ENCODE results near the gene DPP4.
"Not testable (repeated sequence)": the region's sequence is repeated elsewhere in the genome, so short reads cannot be mapped to it uniquely, and the experiment has no call there.

Gene DPP4

GRCh38 chr2:162053066-162053807 lies 20.8 kb downstream of the DPP4 start (continued):
- TF ChIP-seq ISL1 (CRISPR knock-in tag; IDR thresholded peaks at IDR 0.05) = no peak

- no peak for ATAC-seq
- no peak for TF ChIP-seq TSHZ2 (CRISPR knock-in tag; IDR thresholded peaks at IDR 0.05)
- no peak for TF ChIP-seq CSRNP3 (CRISPR knock-in tag; IDR thresholded peaks at IDR 0.05)
- no peak for TF ChIP-seq TOX (CRISPR knock-in tag; IDR thresholded peaks at IDR 0.05; ENCODE audit: borderline replicate concordance)
- no peak for TF ChIP-seq PPARA (CRISPR knock-in tag; IDR thresholded peaks at IDR 0.05; ENCODE audit: borderline replicate concordance)
- TF ChIP-seq CSDC2 (CRISPR knock-in tag; IDR thresholded peaks at IDR 0.05) = no peak
- TF ChIP-seq ISL1 (CRISPR knock-in tag; IDR thresholded peaks at IDR 0.05) = no peak
These were observed 23.5 kb downstream of the DPP4 start for GRCh38 chr2:162050513-162050961.

- not testable (repeated sequence) for ATAC-seq
These were observed 24.9 kb downstream of the DPP4 start for GRCh38 chr2:162049089-162049488.

- no peak for ATAC-seq
- TF ChIP-seq BACH2 (CRISPR knock-in tag; IDR thresholded peaks at IDR 0.05; ENCODE audit: borderline replicate concordance) (no peak), TCF4 (CRISPR knock-in tag; IDR thresholded peaks at IDR 0.05; ENCODE audit: borderline replicate concordance) (no peak), CREB5 (CRISPR knock-in tag; IDR thresholded peaks at IDR 0.05; ENCODE audit: low read depth) (no peak), ESRRG (CRISPR knock-in tag; IDR thresholded peaks at IDR 0.05) (no peak), TSHZ2 (CRISPR knock-in tag; IDR thresholded peaks at IDR 0.05) (no peak), PATZ1 (CRISPR knock-in tag; IDR thresholded peaks at IDR 0.05; ENCODE audit: borderline replicate concordance) (no peak), CSRNP3 (CRISPR knock-in tag; IDR thresholded peaks at IDR 0.05) (no peak), TOX (CRISPR knock-in tag; IDR thresholded peaks at IDR 0.05; ENCODE audit: borderline replicate concordance) (no peak), ZNF70 (CRISPR knock-in tag; IDR thresholded peaks at IDR 0.05) (no peak), ISL1 (CRISPR knock-in tag; IDR thresholded peaks at IDR 0.05) (no peak)
These were observed 29.4 kb downstream of the DPP4 start for GRCh38 chr2:162044586-162044985.
